ENCODE data around the gene SPPL2A. TPM values are rescaled to one million over a fixed set of nuclear protein-coding genes. Genes with fewer than 3 reads are reported as not detected.

Gene SPPL2A
- polyA plus RNA-seq, 1 of the 3 experiments (the other 2 are of a cell fraction): 21.6 TPM

DNA sequence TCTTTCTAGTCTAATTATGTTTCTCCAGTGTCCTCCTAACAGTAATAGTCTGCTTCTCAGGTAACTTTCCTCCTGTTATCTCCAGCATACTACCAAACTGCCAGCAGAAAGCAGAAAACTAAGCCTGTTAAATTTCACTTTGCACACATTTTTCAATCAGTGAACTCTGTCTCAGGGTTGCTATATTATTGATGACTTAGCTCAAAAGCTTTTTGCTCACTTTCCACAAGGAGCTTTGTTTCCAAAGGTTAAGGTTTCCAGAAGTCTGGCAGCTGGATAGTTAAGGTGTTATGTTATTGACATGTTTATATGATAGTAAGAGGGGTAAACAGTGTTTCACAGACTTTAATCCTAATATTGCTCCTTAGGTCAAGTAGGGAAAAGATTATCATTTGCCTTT, 84.0 kb downstream of the SPPL2A start:
- Histone ChIP-seq H3K4me1 (ENCODE audit: control insufficient read depth in 1 of 2, insufficient read depth in 2 of 2, low read depth in 1 of 2, low read length in 1 of 2) (peaks cover 6 to 15% of the 10 kb centered on the region in 2 experiments; a peak in 2 of 4 replicates), H3K27me3 (ENCODE audit: insufficient read depth) (no peaks in the 10 kb centered on the region), H3K4me2 (no peak overlapping the region), H3K4me3 (ENCODE audit: low read depth in 2 of 2, low read length in 1 of 2) (no peak overlapping the region), H3F3A (replicated peaks; ENCODE audit: insufficient read depth) (peaks cover 4% of the 10 kb centered on the region), H3K27ac (ENCODE audit: low read depth in 2 of 2, low read length in 1 of 2) (no peak overlapping the region), H3K36me3 (replicated peaks in 1 of 2; ENCODE audit: control insufficient read depth in 1 of 2, insufficient read depth in 2 of 2, low read length in 1 of 2) (peaks cover 0 to 13% of the 10 kb centered on the region in 2 experiments), H4K20me1 (ENCODE audit: insufficient read depth) (peaks cover 27% of the 10 kb centered on the region; the same call in 1 of the 2 replicates), H3K9me2 (no peaks in the 10 kb centered on the region), H2AFZ (ENCODE audit: low read depth) (no peak overlapping the region), H3K9ac (no peak overlapping the region), H3K9me3 (no peaks in the 10 kb centered on the region), H3K79me2 (ENCODE audit: insufficient read depth) (peaks cover 97% of the 10 kb centered on the region)
- POLR2A ChIA-PET: interaction anchor here (0.6 kb wide), 1 partner anchor 23 kb away, joined by 3 read pairs; no protein-coding TSS in a partner anchor
- TF ChIP-seq, protein P1, sequence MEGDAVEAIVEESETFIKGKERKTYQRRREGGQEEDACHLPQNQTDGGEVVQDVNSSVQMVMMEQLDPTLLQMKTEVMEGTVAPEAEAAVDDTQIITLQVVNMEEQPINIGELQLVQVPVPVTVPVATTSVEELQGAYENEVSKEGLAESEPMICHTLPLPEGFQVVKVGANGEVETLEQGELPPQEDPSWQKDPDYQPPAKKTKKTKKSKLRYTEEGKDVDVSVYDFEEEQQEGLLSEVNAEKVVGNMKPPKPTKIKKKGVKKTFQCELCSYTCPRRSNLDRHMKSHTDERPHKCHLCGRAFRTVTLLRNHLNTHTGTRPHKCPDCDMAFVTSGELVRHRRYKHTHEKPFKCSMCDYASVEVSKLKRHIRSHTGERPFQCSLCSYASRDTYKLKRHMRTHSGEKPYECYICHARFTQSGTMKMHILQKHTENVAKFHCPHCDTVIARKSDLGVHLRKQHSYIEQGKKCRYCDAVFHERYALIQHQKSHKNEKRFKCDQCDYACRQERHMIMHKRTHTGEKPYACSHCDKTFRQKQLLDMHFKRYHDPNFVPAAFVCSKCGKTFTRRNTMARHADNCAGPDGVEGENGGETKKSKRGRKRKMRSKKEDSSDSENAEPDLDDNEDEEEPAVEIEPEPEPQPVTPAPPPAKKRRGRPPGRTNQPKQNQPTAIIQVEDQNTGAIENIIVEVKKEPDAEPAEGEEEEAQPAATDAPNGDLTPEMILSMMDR (IDR thresholded peaks at IDR 0.05): no peak
- TF ChIP-seq RAD21 (IDR thresholded peaks at IDR 0.05; ENCODE audit: low read length): no peak
- TF ChIP-seq, protein P2, sequence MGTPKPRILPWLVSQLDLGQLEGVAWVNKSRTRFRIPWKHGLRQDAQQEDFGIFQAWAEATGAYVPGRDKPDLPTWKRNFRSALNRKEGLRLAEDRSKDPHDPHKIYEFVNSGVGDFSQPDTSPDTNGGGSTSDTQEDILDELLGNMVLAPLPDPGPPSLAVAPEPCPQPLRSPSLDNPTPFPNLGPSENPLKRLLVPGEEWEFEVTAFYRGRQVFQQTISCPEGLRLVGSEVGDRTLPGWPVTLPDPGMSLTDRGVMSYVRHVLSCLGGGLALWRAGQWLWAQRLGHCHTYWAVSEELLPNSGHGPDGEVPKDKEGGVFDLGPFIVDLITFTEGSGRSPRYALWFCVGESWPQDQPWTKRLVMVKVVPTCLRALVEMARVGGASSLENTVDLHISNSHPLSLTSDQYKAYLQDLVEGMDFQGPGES (IDR thresholded peaks at IDR 0.05; ENCODE audit: low read depth, low read length): no peak
- no peak for TF ChIP-seq SMC3 (IDR thresholded peaks at IDR 0.05; ENCODE audit: low read depth, low read length)
- TF ChIP-seq, protein P3, sequence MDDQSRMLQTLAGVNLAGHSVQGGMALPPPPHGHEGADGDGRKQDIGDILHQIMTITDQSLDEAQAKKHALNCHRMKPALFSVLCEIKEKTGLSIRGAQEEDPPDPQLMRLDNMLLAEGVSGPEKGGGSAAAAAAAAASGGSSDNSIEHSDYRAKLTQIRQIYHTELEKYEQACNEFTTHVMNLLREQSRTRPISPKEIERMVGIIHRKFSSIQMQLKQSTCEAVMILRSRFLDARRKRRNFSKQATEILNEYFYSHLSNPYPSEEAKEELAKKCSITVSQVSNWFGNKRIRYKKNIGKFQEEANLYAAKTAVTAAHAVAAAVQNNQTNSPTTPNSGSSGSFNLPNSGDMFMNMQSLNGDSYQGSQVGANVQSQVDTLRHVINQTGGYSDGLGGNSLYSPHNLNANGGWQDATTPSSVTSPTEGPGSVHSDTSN (IDR thresholded peaks at IDR 0.05): no peak
- TF ChIP-seq ELF1 (IDR thresholded peaks at IDR 0.05): no peak
- TF ChIP-seq, protein P4, sequence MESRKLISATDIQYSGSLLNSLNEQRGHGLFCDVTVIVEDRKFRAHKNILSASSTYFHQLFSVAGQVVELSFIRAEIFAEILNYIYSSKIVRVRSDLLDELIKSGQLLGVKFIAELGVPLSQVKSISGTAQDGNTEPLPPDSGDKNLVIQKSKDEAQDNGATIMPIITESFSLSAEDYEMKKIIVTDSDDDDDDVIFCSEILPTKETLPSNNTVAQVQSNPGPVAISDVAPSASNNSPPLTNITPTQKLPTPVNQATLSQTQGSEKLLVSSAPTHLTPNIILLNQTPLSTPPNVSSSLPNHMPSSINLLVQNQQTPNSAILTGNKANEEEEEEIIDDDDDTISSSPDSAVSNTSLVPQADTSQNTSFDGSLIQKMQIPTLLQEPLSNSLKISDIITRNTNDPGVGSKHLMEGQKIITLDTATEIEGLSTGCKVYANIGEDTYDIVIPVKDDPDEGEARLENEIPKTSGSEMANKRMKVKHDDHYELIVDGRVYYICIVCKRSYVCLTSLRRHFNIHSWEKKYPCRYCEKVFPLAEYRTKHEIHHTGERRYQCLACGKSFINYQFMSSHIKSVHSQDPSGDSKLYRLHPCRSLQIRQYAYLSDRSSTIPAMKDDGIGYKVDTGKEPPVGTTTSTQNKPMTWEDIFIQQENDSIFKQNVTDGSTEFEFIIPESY (IDR thresholded peaks at IDR 0.05; ENCODE audit: borderline replicate concordance, low read depth): no peak
- no peak for TF ChIP-seq POLR2AphosphoS5 (IDR thresholded peaks at IDR 0.05; ENCODE audit: low read depth, low read length)
- TF ChIP-seq TAF1 (IDR thresholded peaks at IDR 0.05; ENCODE audit: borderline replicate concordance, low read depth, low read length): no peak
- TF ChIP-seq GATA2 (CRISPR knock-in tag; IDR thresholded peaks at IDR 0.05): no peak
- no peak for TF ChIP-seq MEF2A (IDR thresholded peaks at IDR 0.05; ENCODE audit: borderline replicate concordance, low read depth)
- TF ChIP-seq GABPA (IDR thresholded peaks at IDR 0.05; ENCODE audit: low read depth): no peak
- CTCF ChIA-PET: interaction anchor here (7.8 kb wide), 1 partner anchor 195 kb away, joined by 58 read pairs; no protein-coding TSS in a partner anchor
- DNase-seq: no peak

Data from SK-N-SH (cell line).